Measurements from ENCODE around the gene PAX7. TPM values are rescaled to one million over a fixed set of nuclear protein-coding genes. Genes with fewer than 3 reads are reported as not detected.

Gene PAX7
- total and polyA plus RNA-seq, 2 experiments from 2014 or later = 0.03 TPM; not detected in 1

DNA sequence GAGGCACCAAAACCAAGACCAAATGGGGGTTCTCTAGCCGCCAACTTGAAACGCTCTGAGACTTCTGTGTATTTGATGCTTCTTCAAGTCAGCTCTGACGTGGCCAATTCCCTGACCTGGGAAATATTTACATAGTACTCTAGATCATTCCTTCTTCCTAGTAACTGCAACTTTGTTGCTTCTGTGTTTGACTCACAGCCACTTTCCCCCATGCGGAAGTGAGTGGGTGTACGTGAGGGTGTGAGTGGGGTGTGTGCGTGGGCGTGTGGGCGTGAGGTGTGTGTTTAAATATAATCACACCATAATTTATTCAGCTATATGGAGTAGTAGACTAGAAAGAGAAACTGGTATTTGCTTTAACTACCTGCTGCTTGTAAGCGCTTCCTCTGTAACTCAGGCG lies 117.8 kb downstream of the PAX7 start:
- Histone ChIP-seq H3K9me2 (ENCODE audit: insufficient read depth) (no peaks in the 10 kb centered on the region; the same call in 1 of the 2 replicates), H4K20me1 (replicated peaks; ENCODE audit: insufficient read depth) (no peaks in the 10 kb centered on the region), H3K27ac (ENCODE audit: low read depth) (no peak overlapping the region), H3F3A (replicated peaks; ENCODE audit: low read depth) (no peaks in the 10 kb centered on the region), H3K4me2 (no peak overlapping the region), H3K27me3 (ENCODE audit: insufficient read depth) (0 out of 2 replicates have a peak, but pooled peaks cover 4% of the 10 kb centered on the region), H3K4me3 (no peak overlapping the region), H2AFZ (no peak overlapping the region), H3K4me1 (ENCODE audit: insufficient read depth) (no peaks in the 10 kb centered on the region), H3K79me2 (replicated peaks; ENCODE audit: insufficient read depth) (no peaks in the 10 kb centered on the region), H3K36me3 (ENCODE audit: insufficient read depth) (no peaks in the 10 kb centered on the region)
- Mint-ChIP-seq H3K9me3 (peaks cover 3% of the 10 kb centered on the region; the same call in 2 of the 3 replicates), H3K4me3 (no peak overlapping the region), H3K36me3 (ENCODE audit: low read depth) (no peaks in the 10 kb centered on the region), H3K4me1 (no peaks in the 10 kb centered on the region), H3K27me3 (ENCODE audit: insufficient read depth, low read depth, poor library complexity) (peaks cover 13% of the 10 kb centered on the region), H3K27ac (no peak overlapping the region)
- TF ChIP-seq ETS1 (IDR thresholded peaks at IDR 0.05) (no peak), JUNB (IDR thresholded peaks at IDR 0.05; ENCODE audit: unreplicated experiment) (no peak), EZH2phosphoT487 (IDR thresholded peaks at IDR 0.05; ENCODE audit: unreplicated experiment) (no peak), CREB1 (CRISPR knock-in tag; IDR thresholded peaks at IDR 0.05; ENCODE audit: low read depth) (no peak), EZH2 (IDR thresholded peaks at IDR 0.05; ENCODE audit: low read depth, unreplicated experiment) (no peak), ZNF114 (CRISPR knock-in tag; IDR thresholded peaks at IDR 0.05) (no peak), ZNF462 (CRISPR knock-in tag; IDR thresholded peaks at IDR 0.05) (no peak), NANOG (IDR thresholded peaks at IDR 0.05; ENCODE audit: borderline replicate concordance) (no peak), POLR2AphosphoS5 (IDR thresholded peaks at IDR 0.05; ENCODE audit: low read depth) (no peak), STAT1 (IDR thresholded peaks at IDR 0.05; ENCODE audit: unreplicated experiment) (no peak), ZNF331 (CRISPR knock-in tag; IDR thresholded peaks at IDR 0.05; ENCODE audit: low read depth) (no peak)
- TF ChIP-seq, protein P1, sequence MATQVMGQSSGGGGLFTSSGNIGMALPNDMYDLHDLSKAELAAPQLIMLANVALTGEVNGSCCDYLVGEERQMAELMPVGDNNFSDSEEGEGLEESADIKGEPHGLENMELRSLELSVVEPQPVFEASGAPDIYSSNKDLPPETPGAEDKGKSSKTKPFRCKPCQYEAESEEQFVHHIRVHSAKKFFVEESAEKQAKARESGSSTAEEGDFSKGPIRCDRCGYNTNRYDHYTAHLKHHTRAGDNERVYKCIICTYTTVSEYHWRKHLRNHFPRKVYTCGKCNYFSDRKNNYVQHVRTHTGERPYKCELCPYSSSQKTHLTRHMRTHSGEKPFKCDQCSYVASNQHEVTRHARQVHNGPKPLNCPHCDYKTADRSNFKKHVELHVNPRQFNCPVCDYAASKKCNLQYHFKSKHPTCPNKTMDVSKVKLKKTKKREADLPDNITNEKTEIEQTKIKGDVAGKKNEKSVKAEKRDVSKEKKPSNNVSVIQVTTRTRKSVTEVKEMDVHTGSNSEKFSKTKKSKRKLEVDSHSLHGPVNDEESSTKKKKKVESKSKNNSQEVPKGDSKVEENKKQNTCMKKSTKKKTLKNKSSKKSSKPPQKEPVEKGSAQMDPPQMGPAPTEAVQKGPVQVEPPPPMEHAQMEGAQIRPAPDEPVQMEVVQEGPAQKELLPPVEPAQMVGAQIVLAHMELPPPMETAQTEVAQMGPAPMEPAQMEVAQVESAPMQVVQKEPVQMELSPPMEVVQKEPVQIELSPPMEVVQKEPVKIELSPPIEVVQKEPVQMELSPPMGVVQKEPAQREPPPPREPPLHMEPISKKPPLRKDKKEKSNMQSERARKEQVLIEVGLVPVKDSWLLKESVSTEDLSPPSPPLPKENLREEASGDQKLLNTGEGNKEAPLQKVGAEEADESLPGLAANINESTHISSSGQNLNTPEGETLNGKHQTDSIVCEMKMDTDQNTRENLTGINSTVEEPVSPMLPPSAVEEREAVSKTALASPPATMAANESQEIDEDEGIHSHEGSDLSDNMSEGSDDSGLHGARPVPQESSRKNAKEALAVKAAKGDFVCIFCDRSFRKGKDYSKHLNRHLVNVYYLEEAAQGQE (IDR thresholded peaks at IDR 0.05; ENCODE audit: unreplicated experiment) = no peak
- ATAC-seq = no peak
- no peak for DNase-seq (ENCODE audit: low spot score)
